GF-D8 (cell line): ENCODE data around the gene PLEKHA7.

ENCODE experiments used
- DNase-seq: peaks from one replicate; lab custom pipeline; 2025; lab: John Stamatoyannopoulos, UW

PLEKHA7 gene

GRCh38 chr11:16770016-16770415 lies 244.2 kb downstream of the PLEKHA7 start:
- no peak for DNase-seq

GRCh38 chr11:16769386-16769785 lies 244.8 kb downstream of the PLEKHA7 start:
- no peak for DNase-seq

GRCh38 chr11:16767957-16768356 lies 246.3 kb downstream of the PLEKHA7 start:
- DNase-seq: no peak

GRCh38 chr11:16767137-16767536 lies 247.1 kb downstream of the PLEKHA7 start:
- DNase-seq: no peak

- no peak for DNase-seq
These were observed 249.3 kb downstream of the PLEKHA7 start for GRCh38 chr11:16764888-16765287.

- no peak for DNase-seq
These were observed 250.5 kb downstream of the PLEKHA7 start for GRCh38 chr11:16763746-16764145.

- no peak for DNase-seq
These were observed 254.2 kb downstream of the PLEKHA7 start for GRCh38 chr11:16759857-16760508.

GRCh38 chr11:16758382-16759024 lies 255.7 kb downstream of the PLEKHA7 start:
- no peak for DNase-seq

- DNase-seq: no peak
These were observed 263.8 kb downstream of the PLEKHA7 start for GRCh38 chr11:16750417-16750816.

GRCh38 chr11:16749666-16750065 lies 264.5 kb downstream of the PLEKHA7 start:
- DNase-seq: no peak

- DNase-seq: no peak
These were observed 265.1 kb downstream of the PLEKHA7 start for GRCh38 chr11:16749092-16749491.

- no peak for DNase-seq
These were observed 268.1 kb downstream of the PLEKHA7 start for GRCh38 chr11:16745950-16746605.

GRCh38 chr11:16744128-16744725 lies 270.0 kb downstream of the PLEKHA7 start:
- no peak for DNase-seq

GRCh38 chr11:16743478-16743877 lies 270.7 kb downstream of the PLEKHA7 start:
- no peak for DNase-seq

- DNase-seq: no peak
These were observed 272.7 kb downstream of the PLEKHA7 start for GRCh38 chr11:16741473-16741872.

- no peak for DNase-seq
These were observed 275.0 kb downstream of the PLEKHA7 start for GRCh38 chr11:16738947-16739815.

GRCh38 chr11:16738193-16738946 lies 275.8 kb downstream of the PLEKHA7 start, which contains the start of gene C11orf58:
Gene C11orf58 (plus strand): TSS chr11:16738647. CDS start chr11:16738779, 132 bp downstream.
- DNase-seq: peak; percentile 79

GRCh38 chr11:16737818-16738192 lies 276.4 kb downstream of the PLEKHA7 start:
- no peak for DNase-seq
